ENCODE measurements around the gene SH3RF1.

DNA sequence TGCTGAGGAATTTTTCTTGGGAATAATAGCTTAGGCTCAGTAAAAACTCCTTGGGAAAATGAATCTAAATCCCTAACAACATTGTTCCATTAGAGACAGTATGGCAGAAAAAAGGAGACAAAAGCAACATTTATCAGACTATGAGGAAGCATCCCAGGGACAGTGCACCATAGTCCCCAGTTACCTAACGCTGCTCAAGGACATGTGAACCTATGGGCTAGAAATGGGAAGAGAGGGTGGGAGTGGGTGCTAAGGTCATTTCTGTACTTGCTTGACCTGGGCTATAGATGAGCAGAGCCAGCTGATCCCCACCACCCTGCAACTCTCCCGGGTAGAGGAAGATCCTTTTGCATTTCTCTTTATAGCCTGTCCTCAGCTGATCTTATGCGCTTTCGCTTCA lies 162.5 kb downstream of the SH3RF1 start:
- TF ChIP-seq, protein P1, sequence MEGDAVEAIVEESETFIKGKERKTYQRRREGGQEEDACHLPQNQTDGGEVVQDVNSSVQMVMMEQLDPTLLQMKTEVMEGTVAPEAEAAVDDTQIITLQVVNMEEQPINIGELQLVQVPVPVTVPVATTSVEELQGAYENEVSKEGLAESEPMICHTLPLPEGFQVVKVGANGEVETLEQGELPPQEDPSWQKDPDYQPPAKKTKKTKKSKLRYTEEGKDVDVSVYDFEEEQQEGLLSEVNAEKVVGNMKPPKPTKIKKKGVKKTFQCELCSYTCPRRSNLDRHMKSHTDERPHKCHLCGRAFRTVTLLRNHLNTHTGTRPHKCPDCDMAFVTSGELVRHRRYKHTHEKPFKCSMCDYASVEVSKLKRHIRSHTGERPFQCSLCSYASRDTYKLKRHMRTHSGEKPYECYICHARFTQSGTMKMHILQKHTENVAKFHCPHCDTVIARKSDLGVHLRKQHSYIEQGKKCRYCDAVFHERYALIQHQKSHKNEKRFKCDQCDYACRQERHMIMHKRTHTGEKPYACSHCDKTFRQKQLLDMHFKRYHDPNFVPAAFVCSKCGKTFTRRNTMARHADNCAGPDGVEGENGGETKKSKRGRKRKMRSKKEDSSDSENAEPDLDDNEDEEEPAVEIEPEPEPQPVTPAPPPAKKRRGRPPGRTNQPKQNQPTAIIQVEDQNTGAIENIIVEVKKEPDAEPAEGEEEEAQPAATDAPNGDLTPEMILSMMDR (IDR thresholded peaks at IDR 0.05; ENCODE audit: low read depth, low read length), result no peak
- TF ChIP-seq EZH2phosphoT487 (IDR thresholded peaks at IDR 0.05; ENCODE audit: low read depth), result no peak
